Left lung (tissue), 10 donors: Measurements from ENCODE around the gene DBNDD1. TPM values are rescaled to one million over a fixed set of nuclear protein-coding genes. Genes with fewer than 3 reads are reported as not detected.

Source experiments
- ATAC-seq: fragments of 200-7000 bp; cut with Tn5 transposase; one replicate; pipeline ENCODE4 v1.9.1; 2020; ENCODE audit warnings: moderate library complexity
- DNase-seq, 4 donors: peaks; one replicate each; pipeline ENCODE4 v3.0.0-alpha.2; 2013 to 2020
- H3K27ac ChIP-seq, 2 donors: fragments of 200-600 bp; sonication (generic) in 1 of 2; one replicate each; pipeline versions ENCODE4 v1.5.0 to v1.8.0; 2020 to 2021
- H3K27me3 ChIP-seq, 2 donors: fragments of 200-600 bp; sonication (generic) in 1 of 2; one replicate each; pipeline versions ENCODE4 v1.5.0 to v1.8.0; 2020 to 2021
- H3K36me3 ChIP-seq, 2 donors: fragments of 200-600 bp; sonication (generic) in 1 of 2; one replicate each; pipeline versions ENCODE4 v1.5.0 to v1.8.0; 2020 to 2021
- H3K4me1 ChIP-seq, 2 donors: fragments of 200-600 bp; one replicate each; pipeline ENCODE4 v1.8.0; 2021
- H3K4me3 ChIP-seq, 2 donors: fragments of 200-600 bp; sonication (generic) in 1 of 2; one replicate each; pipeline versions ENCODE4 v1.5.0 to v1.8.0; 2020 to 2021; ENCODE audit warnings: mild to moderate bottlenecking in 1 of 2
- H3K9me3 ChIP-seq, 2 donors: fragments of 200-600 bp; sonication (generic) in 1 of 2; one replicate each; pipeline versions ENCODE4 v1.5.0 to v1.8.0; 2020 to 2021
- intact Hi-C, 2 donors: fragments of 100-400 bp; cut with DNase I; formaldehyde crosslinking; loops; one replicate each; pipeline versions ENCODE4 v1.11.2 to v1.14.2; 2022
- polyA plus RNA-seq, 6 donors: library from polyadenylated mRNA; unstranded; fragments of 120-200 nt; gene quantifications; one replicate each; pipeline ENCODE4 v1.2.1, GENCODE V29; 2013; ENCODE audit not compliant: insufficient read length in 6 of 6
- total RNA-seq, 2 donors: library from RNA; stranded (reverse); fragmentation: NEBNext Ultra II Directional; extraction: Animal tissue kit (Norgen Biotek cat#: 25700); gene quantifications; one replicate each; pipeline ENCODE4 v1.2.1, GENCODE V29; 2021
- TF ChIP-seq, protein P1 (sequence below), 2 donors: fragments of 200-600 bp; sonication (generic) in 1 of 2; IDR thresholded peaks; one replicate each; pipeline versions ENCODE4 v1.5.0 to v1.8.0; 2021; ENCODE audit warnings: antibody characterized with exemption in 2 of 2
- donor health status: DM: no; HTN: yes; CAD: no.
- donor health status: DM: no; HTN: no; CAD: no.

DBNDD1 gene
- total and polyA plus RNA-seq, 8 donors: 6.4 to 20.6 (median 7.8) TPM

DNA sequence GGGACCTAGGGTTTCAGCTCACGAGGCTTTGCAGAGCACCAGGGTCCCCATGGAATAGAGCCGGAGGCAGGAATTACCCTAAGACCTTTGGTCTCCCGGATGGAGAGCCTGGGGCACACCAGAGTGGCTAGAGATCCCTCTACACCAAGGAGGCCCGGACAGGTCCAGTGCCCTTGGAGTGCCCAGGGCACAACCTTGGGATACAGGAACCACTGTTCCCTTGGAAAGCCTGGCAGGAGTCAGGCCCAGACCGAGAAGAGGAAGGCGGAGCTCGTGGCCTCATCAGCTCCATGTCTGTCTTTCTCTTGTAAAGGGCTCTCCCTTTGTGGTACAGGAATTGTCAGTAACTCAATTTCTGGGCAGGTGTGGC is 3.8 kb upstream of the DBNDD1 start:
- H3K27me3 ChIP-seq: peaks cover 0 to 18% of the 10 kb centered on the region in 2 donors
- no peaks in the 10 kb centered on the region for H3K9me3 ChIP-seq
- ATAC-seq (peak; percentile 2), DNase-seq (no peak)
- intact Hi-C loops: no loop called here
- peak overlapping the region; percentile 72 to 77 for H3K4me3 ChIP-seq
- H3K27ac ChIP-seq: peak overlapping the region in 1 of 2 donors; percentile 69
- H3K4me1 ChIP-seq: peaks cover 5 to 46% of the 10 kb centered on the region in 2 donors
- TF ChIP-seq, protein P1, sequence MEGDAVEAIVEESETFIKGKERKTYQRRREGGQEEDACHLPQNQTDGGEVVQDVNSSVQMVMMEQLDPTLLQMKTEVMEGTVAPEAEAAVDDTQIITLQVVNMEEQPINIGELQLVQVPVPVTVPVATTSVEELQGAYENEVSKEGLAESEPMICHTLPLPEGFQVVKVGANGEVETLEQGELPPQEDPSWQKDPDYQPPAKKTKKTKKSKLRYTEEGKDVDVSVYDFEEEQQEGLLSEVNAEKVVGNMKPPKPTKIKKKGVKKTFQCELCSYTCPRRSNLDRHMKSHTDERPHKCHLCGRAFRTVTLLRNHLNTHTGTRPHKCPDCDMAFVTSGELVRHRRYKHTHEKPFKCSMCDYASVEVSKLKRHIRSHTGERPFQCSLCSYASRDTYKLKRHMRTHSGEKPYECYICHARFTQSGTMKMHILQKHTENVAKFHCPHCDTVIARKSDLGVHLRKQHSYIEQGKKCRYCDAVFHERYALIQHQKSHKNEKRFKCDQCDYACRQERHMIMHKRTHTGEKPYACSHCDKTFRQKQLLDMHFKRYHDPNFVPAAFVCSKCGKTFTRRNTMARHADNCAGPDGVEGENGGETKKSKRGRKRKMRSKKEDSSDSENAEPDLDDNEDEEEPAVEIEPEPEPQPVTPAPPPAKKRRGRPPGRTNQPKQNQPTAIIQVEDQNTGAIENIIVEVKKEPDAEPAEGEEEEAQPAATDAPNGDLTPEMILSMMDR (IDR thresholded peaks at IDR 0.05): no peak
- peaks cover 0 to 4% of the 10 kb centered on the region in 2 donors for H3K36me3 ChIP-seq

DNA sequence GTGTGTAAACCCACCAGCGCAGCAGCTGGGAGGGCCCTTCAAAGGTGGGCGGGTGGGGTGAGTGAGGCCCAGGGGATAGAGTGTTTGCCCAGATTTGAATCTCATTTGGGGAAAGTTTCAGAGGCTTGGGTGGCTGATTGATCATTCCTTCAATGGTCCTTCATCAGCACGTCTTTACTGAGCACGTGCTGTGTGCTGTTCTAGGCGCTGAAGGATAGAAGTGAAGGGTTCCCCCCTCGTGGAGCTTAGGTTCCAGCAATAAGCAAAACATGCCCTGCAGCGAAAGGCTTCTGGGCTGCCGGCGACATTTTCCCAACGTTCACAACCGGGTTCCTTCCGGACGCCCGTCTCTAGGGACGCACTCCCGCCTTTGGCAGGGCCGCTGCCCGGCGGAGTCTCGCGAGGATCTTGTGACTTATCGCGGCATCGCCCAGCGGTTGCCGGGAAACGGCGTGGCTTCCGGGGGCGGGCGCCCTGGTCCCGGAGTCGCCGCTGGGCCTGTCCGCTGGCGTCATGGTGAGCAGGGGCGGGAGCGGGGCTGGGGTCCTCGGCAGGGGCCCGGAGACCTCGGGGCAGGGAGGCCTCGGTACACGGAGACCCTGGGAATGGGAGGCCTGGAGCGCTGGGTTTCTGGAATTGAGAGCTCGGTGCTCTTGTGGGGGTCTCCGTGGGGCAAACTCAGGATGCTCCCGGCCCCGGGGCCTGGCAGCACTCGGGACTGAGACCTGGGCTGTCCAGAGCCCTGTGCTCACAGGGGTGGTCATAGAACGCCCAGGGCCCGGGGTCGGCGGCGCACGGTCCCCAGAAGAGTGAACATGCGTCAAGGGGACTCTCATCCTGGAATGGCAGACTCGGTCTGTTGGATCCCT is 3.2 kb upstream of the DBNDD1 start:
- H3K36me3 ChIP-seq: peaks cover 0 to 2% of the 10 kb centered on the region in 2 donors
- H3K9me3 ChIP-seq: no peaks in the 10 kb centered on the region
- H3K4me1 ChIP-seq: peaks cover 5 to 46% of the 10 kb centered on the region in 2 donors
- TF ChIP-seq, protein P1 (IDR thresholded peaks at IDR 0.05): no peak
- H3K27ac ChIP-seq: peak overlapping the region; percentile 41 to 69
- ATAC-seq (peak; percentile 91), DNase-seq (peak; percentile 92 to 97 (median 95))
- peaks cover 0 to 24% of the 10 kb centered on the region in 2 donors for H3K27me3 ChIP-seq
- intact Hi-C loops: no loop called here
- H3K4me3 ChIP-seq: peak overlapping the region; percentile 72 to 77

DNA sequence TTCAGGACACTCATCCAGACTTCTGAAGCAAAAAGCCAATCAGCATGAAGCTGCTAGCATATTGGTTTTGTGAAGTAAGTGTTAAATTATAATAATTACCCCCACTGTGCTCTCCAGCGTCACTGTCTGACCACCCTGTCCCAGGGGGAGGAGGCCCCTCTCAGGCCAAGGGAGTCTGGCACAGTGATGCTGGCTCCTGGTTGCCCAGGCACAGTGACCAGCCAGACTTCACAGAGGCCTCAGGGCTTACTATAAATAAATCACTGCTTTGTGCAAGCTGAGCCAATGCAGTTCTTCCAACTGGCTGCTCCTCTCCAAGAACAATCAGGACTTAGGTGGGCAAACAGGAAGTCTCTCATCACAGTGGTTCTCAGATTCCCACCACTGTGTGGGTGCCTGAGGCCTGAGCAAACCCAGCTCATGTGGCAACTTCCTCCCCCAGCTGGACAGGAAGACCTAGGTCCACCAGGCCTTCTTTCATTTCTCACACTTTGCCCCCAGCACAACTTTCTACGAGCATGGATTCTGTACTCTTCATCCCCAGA is 1.7 kb upstream of the DBNDD1 start:
- Histone ChIP-seq H3K36me3 (no peaks in the 10 kb centered on the region), H3K27ac (no peak overlapping the region), H3K9me3 (no peaks in the 10 kb centered on the region), H3K27me3 (peaks cover 0 to 38% of the 10 kb centered on the region in 2 donors), H3K4me3 (no peak overlapping the region), H3K4me1 (peaks cover 5 to 46% of the 10 kb centered on the region in 2 donors)
- DNase-seq (no peak), ATAC-seq (no peak)
- TF ChIP-seq, protein P1 (IDR thresholded peaks at IDR 0.05): no peak
- intact Hi-C loops: no loop called here

GRCh38 chr16:90020260-90020837 is 1.1 kb upstream of the DBNDD1 start:
- no peaks in the 10 kb centered on the region for H3K9me3 ChIP-seq
- TF ChIP-seq, protein P1 (IDR thresholded peaks at IDR 0.05): no peak
- H3K4me3 ChIP-seq: peak overlapping the region; percentile 31 to 51

More at GRCh38 chr16:90020260-90020837, 1.1 kb upstream of the DBNDD1 start:
- intact Hi-C loops: no loop called here
- no peak for ATAC-seq
- H3K27me3 ChIP-seq: peaks cover 0 to 38% of the 10 kb centered on the region in 2 donors
- peak overlapping the region in 1 of 2 donors; percentile 62 for H3K27ac ChIP-seq
- no peaks in the 10 kb centered on the region for H3K36me3 ChIP-seq
- peaks cover 5 to 46% of the 10 kb centered on the region in 2 donors for H3K4me1 ChIP-seq
- DNase-seq: no peak
